Mucosa of descending colon (tissue), 3 donors: Measurements from ENCODE around the gene SRGAP3. TPM values are rescaled to one million over a fixed set of nuclear protein-coding genes. Genes with fewer than 3 reads are reported as not detected.
A peak's percentile ranks its signal among the peaks of the same experiment; 100 is the strongest.

ENCODE experiments used
- ATAC-seq: fragments of 200-7000 bp; cut with Tn5 transposase; one replicate; pipeline ENCODE4 v1.9.1; 2020; ENCODE audit warnings: mild to moderate bottlenecking, moderate library complexity
- DNase-seq, 3 donors: peaks; one replicate each; pipeline ENCODE4 v3.0.0-alpha.2; 2020
- H3K36me3 ChIP-seq: fragments of 200-600 bp; one replicate; pipeline ENCODE4 v1.8.0; 2021; ENCODE audit warnings: low read depth, mild to moderate bottlenecking
- H3K4me1 ChIP-seq: fragments of 200-600 bp; one replicate; pipeline ENCODE4 v1.8.0; 2021; ENCODE audit warnings: low read depth, mild to moderate bottlenecking
- H3K4me3 ChIP-seq: fragments of 200-600 bp; one replicate; pipeline ENCODE4 v1.8.0; 2021; ENCODE audit warnings: mild to moderate bottlenecking
- H3K9me3 ChIP-seq: fragments of 200-600 bp; one replicate; pipeline ENCODE4 v1.8.0; 2021; ENCODE audit warnings: mild to moderate bottlenecking
- CTCF ChIP-seq: fragments of 200-600 bp; IDR thresholded peaks from one replicate; pipeline ENCODE4 v1.8.0; 2022; ENCODE audit warnings: antibody characterized with exemption, mild to moderate bottlenecking
- intact Hi-C, 2 donors: fragments of 100-400 bp; cut with DNase I in 1 of 2; cut with micrococcal nuclease in 1 of 2; formaldehyde crosslinking; loops; one replicate each; pipeline versions ENCODE4 v1.11.0 to v1.11.1; 2022; cut with DNase I, micrococcal nuclease
- total RNA-seq, 3 donors: library from RNA; stranded (reverse); fragmentation: NEBNext Ultra II Directional in 2 of 3; extraction: Animal tissue kit (Norgen Biotek cat#: 25700) in 2 of 3; gene quantifications; one replicate each; pipeline versions ENCODE4 v1.2.1 to v1.2.4, GENCODE V29; 2021 to 2023
- donor health status: DM: no; HTN: no; CAD: no; lungs with moderate emphysema.
- donor health status: DM: no; HTN: no; CAD: no.
- donor health status: DM: no; HTN: yes; CAD: no.

SRGAP3 gene
- total RNA-seq, 3 donors from 2014 or later = 6.4 to 9.0 (median 8.6) TPM

GRCh38 chr3:9135930-9136525 is 113.4 kb downstream of the SRGAP3 start:
- no peak overlapping the region for H3K4me3 ChIP-seq
- no peak for TF ChIP-seq CTCF
- no peaks in the 10 kb centered on the region for H3K4me1 ChIP-seq
- no peaks in the 10 kb centered on the region for H3K9me3 ChIP-seq
- peak; percentile 44 for ATAC-seq
- H3K36me3 ChIP-seq = no peaks in the 10 kb centered on the region
- peak in 1 of 3 donors; percentile 37 for DNase-seq
- intact Hi-C loops = no loop called here

DNA sequence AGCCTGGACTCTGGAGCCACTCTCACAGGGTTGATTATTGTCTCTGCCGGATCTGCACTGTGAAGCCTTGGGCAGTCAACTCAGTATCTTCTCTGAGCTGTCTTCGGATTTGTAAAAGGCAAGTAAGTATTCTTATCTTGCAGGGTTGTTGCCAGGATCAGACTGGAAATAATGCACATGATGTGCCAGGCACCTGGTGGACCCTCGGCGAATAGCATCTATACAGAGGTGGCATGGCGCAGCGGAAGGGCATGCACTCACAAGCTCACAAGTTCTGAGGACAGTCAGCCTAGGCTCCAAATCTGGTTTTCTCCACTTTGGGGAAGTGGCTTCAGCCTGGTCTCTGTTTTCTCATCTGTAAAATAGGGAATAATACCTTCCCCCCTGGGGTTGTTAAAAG is 113.9 kb downstream of the SRGAP3 start:
- TF ChIP-seq CTCF = no peak
- Histone ChIP-seq H3K4me1 (peaks cover 2% of the 10 kb centered on the region), H3K4me3 (no peak overlapping the region), H3K9me3 (no peaks in the 10 kb centered on the region), H3K36me3 (no peaks in the 10 kb centered on the region)
- ATAC-seq (no peak), DNase-seq (no peak)
- intact Hi-C loops = no loop called here

DNA sequence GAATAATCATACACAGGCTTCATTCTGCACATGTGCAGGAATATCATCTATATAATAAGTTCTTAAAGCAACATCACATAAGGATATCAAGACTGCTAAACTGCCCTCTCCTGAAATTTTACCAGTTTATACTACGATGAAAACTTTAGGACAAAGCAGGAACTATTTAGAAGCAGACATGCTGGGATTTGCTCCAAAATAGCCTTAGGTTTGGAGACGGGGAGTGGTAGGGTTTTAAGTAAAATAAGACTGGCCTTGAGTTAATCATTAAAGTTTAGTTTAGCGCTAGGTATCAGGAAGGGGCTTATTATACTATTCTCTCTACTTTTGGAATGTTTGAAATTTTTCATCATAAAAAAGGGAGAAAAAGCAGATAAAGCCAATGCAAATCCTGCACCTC is 115.8 kb downstream of the SRGAP3 start:
- DNase-seq (no peak), ATAC-seq (no peak)
- Histone ChIP-seq H3K4me1 (peaks cover 10% of the 10 kb centered on the region), H3K4me3 (no peak overlapping the region), H3K9me3 (no peaks in the 10 kb centered on the region), H3K36me3 (no peaks in the 10 kb centered on the region)
- TF ChIP-seq CTCF = no peak
- intact Hi-C loops = no loop called here

DNA sequence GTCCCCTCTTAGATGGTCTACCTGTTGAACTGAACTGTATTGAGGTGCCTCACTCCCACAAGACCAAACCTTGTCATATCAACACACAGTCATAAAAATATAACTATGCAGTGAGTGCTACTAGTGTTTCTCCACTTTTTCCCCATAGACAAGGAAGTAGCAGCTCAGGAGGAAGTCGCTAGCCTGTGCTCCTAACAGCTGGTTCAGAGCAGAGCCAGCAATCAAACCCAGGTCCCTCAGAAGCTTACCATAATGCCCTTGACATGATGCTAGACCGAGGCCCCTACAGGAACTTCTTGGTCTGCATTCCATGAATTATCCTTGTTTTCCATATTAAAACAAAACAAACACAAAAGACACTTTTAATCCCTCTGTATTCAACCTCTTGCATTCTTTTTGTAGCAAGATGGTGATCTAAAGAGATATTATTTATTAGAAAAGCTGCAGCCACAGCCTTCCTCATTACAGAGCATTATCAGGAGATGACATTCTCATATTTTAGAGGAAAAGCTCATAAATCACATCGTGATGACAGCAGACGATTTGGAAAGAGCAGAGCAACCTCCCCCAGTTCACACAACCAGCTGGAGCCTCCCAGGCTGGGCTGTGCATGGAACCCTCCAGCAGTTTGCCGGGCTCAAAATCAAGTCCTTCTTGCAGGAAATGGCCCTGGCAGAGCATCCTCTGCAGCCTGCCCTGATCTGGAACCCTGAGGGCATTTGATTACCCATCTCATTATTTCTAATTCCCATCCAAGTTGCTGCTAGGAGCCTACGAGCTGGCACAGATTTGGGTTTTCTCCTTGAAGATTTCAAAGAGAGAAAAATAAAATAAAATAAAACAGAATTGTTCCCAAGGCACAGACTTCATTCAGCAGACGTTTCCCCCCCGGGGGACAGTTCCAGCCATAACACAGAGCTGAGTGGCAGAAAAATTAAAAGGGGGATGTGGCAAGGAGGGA is 118.8 kb downstream of the SRGAP3 start:
- no peak for TF ChIP-seq CTCF
- no peaks in the 10 kb centered on the region for H3K36me3 ChIP-seq
- ATAC-seq (peak; percentile 95), DNase-seq (peak in 1 of 3 donors; percentile 29)
- intact Hi-C loops = no loop called here
- H3K9me3 ChIP-seq = no peaks in the 10 kb centered on the region
- H3K4me1 ChIP-seq = peaks cover 10% of the 10 kb centered on the region
- no peak overlapping the region for H3K4me3 ChIP-seq

DNA sequence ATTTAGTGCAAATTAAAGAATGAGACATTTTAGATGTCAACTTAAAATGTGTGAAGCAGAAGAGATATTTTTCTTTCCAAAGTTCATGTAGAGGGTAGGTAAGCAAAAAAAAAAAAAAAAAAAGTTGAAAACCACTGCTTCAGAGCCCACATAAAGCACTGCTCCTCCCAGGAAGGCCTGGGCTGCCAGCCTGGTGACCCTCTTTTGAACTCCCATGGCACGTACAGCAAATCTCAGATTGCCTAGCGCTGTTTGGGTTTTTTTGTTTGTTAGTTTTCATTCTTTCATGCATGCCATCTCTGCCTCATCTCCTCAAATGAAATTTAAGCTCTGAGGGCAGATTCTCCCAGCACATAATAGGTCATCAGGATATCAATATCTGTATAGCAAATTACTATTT is 120.1 kb downstream of the SRGAP3 start:
- intact Hi-C loops = no loop called here
- Histone ChIP-seq H3K36me3 (no peaks in the 10 kb centered on the region), H3K9me3 (no peaks in the 10 kb centered on the region), H3K4me3 (no peak overlapping the region), H3K4me1 (peaks cover 10% of the 10 kb centered on the region)
- no peak for ATAC-seq
- DNase-seq = no peak
- no peak for TF ChIP-seq CTCF
